GM19438 (cell line): ENCODE measurements around the gene PDP2.
A peak's percentile ranks its signal among the peaks of the same experiment; 100 is the strongest.

Experiments
- ATAC-seq: cut with Tn5 transposase; IDR thresholded peaks from one replicate; pipeline ENCODE4 v1.9.1; 2021; ENCODE audit warnings: low read depth; ENCODE audit not compliant: unreplicated experiment

PDP2 gene

DNA sequence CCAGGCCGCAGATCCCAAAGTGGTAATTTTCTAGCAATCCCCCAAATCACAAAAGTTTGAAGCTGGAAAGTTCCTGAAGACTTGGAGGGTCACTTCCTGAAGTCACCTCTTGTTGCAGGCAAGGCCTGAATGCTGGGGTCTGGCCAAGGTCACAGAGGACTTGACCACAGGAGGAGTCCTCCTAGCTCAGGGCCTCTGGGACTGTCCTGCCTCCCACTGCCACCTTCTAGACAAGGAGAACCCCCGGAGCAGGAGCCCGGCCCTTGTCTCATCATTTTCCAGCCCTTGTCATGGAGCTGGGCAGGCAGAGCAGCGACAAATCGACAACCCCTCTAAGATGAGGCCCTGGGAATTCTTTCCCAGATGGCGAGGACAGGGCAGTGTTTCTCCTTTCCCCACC lies 38.0 kb downstream of the PDP2 start:
- ATAC-seq = no peak

- no peak for ATAC-seq
Measured at GRCh38 chr16:66918803-66919568, 38.7 kb downstream of the PDP2 start, which contains the start of gene CDH16. Gene CDH16 (minus strand): TSS chr16:66918885. CDS start chr16:66918065, 820 bp downstream.

DNA sequence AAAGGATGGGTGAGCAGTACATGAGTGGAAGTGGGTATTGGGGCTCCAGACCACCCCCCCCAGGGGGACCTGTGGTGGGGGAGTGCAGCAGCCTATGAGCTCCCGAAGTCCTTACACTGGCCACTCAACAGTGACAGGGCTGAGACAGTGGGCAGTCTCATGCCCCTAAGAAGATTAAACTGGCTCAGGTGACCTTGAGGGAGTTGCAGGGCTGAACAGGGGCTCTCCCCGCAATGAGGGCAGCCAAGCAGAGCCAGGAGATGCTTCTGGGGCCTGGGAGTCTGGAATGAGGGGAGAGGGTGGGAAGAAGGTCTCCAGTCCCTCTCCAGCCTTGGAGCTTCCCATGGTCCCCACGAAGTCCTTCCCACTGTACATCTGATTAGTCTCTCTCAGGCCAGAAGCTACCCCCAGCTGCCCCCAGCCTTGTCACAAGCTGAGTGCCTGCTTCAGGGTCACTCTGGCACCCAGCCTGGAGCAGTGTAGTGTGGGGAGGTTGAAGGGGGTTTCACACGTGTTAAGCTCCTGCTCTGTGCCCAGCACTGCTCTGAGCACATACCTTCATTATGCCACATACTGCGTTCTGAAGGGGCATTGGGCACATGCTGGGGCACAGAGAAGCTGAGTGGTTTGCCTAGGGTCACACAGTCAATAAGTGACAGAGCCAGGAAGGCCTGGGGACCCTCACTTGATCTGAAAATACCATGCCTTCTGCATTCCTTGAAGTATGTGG lies 39.4 kb downstream of the PDP2 start:
- no peak for ATAC-seq

- no peak for ATAC-seq
Measured at GRCh38 chr16:66920299-66920590, 39.9 kb downstream of the PDP2 start.

DNA sequence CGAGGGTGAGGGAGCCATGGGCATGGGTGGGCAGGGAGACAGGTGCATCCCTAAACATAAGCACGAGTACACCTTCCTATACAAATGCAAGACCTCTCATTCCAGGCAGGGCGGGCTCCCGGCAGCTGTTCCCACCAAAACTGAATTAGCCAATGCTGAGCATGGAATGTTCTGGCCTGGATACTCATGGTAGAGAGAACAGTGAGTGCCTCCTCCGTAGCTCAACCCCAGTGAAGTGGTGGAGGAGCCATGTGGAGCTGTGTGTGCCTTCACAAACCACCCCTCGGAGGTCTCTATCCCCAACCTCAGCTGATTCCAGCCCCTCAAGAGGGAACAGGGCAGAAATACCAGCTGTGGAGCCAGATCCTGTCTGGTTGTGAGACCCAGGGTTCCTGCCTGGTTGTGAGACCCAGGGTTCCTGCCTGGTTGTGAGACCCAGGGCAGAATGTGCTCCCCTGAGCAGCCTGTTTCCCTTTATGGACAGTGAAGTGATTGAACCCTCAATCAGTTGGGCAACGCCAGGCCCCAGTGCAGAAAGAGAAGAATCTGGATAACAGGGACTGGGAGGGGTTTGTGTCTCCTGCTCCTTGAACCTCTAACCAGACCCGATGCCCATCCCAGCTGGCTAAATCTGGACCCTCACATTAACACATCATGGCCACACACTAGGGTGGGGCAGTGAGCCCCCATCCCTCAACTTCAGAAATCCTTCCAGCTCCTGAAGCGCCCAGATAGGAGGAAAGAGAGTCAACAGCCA lies 40.8 kb downstream of the PDP2 start:
- no peak for ATAC-seq

GRCh38 chr16:66921729-66922450 lies 41.6 kb downstream of the PDP2 start:
- no peak for ATAC-seq

- no peak for ATAC-seq
Measured at GRCh38 chr16:66923247-66923731, 43.0 kb downstream of the PDP2 start.

- ATAC-seq = no peak
Measured at GRCh38 chr16:66923866-66924265, 43.6 kb downstream of the PDP2 start.

DNA sequence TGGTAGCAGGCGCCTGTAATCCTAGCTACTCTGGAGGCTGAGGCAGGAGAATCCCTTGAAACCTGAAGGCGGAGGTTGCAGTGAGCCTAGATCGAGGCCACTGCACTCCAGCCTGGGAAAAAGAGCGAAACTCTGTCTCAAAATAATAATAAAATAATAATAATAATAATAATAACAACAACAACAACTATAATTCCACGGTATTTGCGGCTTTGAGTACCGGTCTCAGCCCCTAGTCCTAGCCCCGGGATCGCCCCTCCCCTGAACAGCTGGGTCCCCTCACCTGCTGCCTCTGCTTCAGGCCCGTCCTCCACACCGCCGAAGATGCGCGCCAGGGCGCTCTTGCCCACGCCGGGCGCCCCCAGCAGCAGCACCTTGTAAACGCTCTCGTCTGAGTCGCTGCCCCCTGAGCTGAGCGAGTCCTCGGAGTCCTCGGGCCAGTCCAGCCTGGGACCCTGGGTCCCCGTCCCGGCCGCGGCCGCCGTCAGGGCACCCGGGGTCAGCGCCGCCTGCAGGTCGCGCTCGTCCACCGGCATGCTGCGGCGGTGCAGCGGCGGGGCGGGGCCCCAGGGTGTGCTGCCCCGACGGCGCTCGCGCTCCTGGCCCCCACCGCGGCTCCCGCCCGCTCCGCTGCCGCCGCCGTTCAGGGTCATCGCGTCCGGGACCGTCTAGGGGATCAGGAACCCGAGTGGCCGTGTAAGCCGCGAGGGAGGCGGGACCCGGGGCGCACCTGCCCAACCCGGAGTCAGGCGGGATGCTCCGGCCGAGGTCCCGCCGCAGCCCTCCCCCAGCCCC lies 44.4 kb downstream of the PDP2 start:
- ATAC-seq = peak; percentile 53

- ATAC-seq = peak; percentile 35
Measured at GRCh38 chr16:66925322-66925840, 45.1 kb downstream of the PDP2 start, which contains the start of gene RRAD. Gene RRAD (minus strand): TSS chr16:66925535. CDS start chr16:66925179, 356 bp downstream.

GRCh38 chr16:66926171-66926947 lies 46.0 kb downstream of the PDP2 start:
- no peak for ATAC-seq

DNA sequence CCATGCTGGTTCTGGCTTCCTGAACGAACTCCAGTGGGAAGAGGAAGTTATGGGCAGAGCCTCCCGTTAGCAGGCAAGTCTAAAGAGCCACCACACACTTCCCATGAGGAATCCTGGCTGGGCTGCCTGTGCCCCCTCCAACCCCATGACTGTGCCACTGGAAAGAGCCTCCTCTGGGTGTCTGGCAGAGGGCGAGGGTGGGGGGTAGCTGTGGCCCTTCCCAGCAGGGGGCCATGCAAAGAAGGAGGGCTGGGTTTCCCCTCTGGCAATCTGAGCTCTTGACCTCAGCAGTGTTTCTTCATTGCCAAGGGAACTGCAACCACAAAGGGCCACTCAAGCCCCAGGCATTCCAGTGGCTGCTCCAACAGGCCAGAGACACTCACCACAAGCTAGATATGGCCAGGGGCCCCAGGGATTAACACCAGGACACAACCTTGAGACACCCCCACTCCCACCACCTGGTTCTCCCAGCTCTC lies 46.7 kb downstream of the PDP2 start:
- no peak for ATAC-seq

GRCh38 chr16:66927918-66928649 lies 47.8 kb downstream of the PDP2 start:
- no peak for ATAC-seq

- ATAC-seq = no peak
Measured at GRCh38 chr16:66928702-66929388, 48.5 kb downstream of the PDP2 start.

DNA sequence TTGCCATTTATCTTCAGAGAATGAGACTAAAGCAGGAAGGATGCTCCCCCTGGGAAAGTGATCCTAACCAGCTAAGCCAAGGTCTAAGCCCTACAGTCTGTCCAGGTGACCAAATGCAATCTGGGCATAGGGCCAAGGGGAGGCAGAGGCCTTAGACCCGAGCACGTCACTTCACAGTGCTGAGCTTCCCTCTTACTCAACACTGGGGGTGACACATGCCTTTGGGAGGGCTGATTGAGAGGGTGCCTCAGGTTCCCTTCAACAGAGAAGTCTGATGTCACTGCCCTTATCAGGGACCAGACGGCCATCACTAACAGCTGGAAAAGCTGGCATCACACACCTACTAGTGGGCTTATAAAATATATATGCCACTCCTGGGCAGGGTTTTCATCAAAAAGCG lies 49.9 kb downstream of the PDP2 start:
- no peak for ATAC-seq

GRCh38 chr16:66931665-66932064 lies 51.4 kb downstream of the PDP2 start:
- ATAC-seq = no peak

DNA sequence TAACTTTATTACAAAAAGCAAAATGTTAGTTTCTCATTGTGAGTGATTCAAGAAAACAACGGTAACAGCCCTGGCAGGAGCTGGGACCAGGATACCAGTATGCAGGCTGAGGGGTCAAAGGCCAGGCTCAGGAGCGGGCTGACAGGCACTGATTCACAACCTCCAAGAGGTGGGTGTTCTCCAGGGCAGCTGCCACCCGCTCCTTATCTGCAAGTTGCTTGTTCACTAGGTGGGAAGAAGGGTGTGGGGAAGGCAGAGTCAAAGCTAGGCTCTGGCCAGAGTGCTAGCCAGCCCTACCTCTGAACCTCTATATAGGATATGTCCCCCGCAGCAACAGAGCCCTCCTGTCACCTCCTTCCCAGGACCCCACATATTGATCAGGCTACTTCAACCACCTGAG lies 51.8 kb downstream of the PDP2 start:
- no peak for ATAC-seq
